ENCODE measurements around the gene CAMK1D. TPM values are rescaled to one million over a fixed set of nuclear protein-coding genes. Genes with fewer than 3 reads are reported as not detected.

Gene CAMK1D
- total RNA-seq, 3 donors from 2014 or later = 4.4 to 17.3 (median 5.2) TPM

DNA sequence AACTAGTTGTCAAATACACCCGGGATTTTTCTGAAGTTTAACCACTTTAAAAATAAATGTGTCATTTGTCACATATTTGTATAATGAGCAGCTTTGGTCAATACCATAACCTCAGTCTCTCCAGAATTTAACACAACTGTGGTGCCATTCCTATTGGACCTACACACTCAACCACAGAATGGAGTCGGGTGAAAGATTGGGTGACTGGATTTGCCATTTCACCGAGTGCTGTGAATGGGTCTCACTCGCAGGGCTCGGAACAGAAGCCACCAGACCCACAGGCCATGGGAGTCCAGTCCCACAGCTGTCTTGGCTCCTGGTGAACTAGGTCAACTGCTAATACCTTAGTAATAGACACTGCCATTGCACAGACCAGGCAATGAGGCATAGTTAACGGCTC is 353.8 kb downstream of the CAMK1D start:
- Histone ChIP-seq H3K27ac (no peak overlapping the region), H3K36me3 (no peaks in the 10 kb centered on the region), H3K4me3 (no peak overlapping the region), H3K4me1 (no peaks in the 10 kb centered on the region), H3K27me3 (no peaks in the 10 kb centered on the region), H3K9me3 (no peaks in the 10 kb centered on the region)
- intact Hi-C loops (cut with DNase I; ENCODE audit: low total_unique reads) = no loop called here
- TF ChIP-seq POLR2A (IDR thresholded peaks at IDR 0.05) (no peak), POLR2AphosphoS5 (IDR thresholded peaks at IDR 0.05) (no peak)
- TF ChIP-seq, protein P1, sequence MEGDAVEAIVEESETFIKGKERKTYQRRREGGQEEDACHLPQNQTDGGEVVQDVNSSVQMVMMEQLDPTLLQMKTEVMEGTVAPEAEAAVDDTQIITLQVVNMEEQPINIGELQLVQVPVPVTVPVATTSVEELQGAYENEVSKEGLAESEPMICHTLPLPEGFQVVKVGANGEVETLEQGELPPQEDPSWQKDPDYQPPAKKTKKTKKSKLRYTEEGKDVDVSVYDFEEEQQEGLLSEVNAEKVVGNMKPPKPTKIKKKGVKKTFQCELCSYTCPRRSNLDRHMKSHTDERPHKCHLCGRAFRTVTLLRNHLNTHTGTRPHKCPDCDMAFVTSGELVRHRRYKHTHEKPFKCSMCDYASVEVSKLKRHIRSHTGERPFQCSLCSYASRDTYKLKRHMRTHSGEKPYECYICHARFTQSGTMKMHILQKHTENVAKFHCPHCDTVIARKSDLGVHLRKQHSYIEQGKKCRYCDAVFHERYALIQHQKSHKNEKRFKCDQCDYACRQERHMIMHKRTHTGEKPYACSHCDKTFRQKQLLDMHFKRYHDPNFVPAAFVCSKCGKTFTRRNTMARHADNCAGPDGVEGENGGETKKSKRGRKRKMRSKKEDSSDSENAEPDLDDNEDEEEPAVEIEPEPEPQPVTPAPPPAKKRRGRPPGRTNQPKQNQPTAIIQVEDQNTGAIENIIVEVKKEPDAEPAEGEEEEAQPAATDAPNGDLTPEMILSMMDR (IDR thresholded peaks at IDR 0.05) = no peak
- DNase-seq (ENCODE audit: low spot score in 2 of 2) = no peak

DNA sequence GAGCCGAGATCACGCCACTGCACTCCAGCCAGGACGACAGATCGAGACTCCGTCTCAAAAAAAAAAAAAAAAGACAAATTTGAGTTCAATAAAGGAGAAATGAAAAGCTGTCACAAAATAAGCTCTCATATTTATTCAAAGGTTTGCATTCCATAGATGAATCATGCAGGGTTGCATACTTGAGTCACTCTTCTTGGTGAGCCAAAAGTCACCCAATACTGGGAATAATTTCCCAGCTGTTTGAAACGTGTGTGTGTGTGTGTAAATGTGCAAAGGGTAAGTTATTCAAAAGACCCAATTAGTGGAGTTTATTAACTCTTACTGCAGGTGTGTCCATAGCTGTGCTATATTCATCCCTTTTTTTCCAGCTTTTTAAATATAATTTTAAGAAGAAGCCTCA is 354.5 kb downstream of the CAMK1D start:
- DNase-seq (ENCODE audit: low spot score in 2 of 2) = no peak
- no peaks in the 10 kb centered on the region for H3K9me3 ChIP-seq
- no peak overlapping the region for H3K27ac ChIP-seq
- no peaks in the 10 kb centered on the region for H3K36me3 ChIP-seq
- H3K4me1 ChIP-seq = no peaks in the 10 kb centered on the region
- no peak for TF ChIP-seq POLR2A (IDR thresholded peaks at IDR 0.05)
- intact Hi-C loops (cut with DNase I; ENCODE audit: low total_unique reads) = no loop called here
- no peaks in the 10 kb centered on the region for H3K27me3 ChIP-seq
- no peak overlapping the region for H3K4me3 ChIP-seq

DNA sequence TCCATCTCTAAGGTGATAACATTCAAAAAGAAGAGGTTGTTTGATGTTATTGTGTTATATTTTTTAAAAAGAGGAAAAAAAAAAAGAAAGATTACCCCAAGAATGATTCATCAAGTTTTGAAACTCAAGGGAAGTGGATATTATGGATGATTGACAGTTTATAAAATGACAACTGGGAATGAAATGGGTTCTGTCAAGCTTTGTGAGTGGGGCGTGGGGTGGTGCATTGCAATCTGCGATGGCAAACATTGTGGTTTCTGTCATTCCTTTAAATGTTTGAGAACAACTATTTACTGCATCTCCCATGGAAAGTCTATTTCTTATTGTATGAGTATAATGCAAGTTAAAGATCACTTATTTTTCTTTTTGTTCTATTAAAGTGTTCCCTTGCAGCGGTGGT is 355.1 kb downstream of the CAMK1D start:
- TF ChIP-seq, protein P1 (IDR thresholded peaks at IDR 0.05) = no peak
- no peak for TF ChIP-seq POLR2AphosphoS5 (IDR thresholded peaks at IDR 0.05)
- Histone ChIP-seq H3K4me3 (no peak overlapping the region), H3K27me3 (no peaks in the 10 kb centered on the region), H3K36me3 (no peaks in the 10 kb centered on the region), H3K9me3 (no peaks in the 10 kb centered on the region), H3K4me1 (no peaks in the 10 kb centered on the region), H3K27ac (no peak overlapping the region)
- no peak for DNase-seq (ENCODE audit: low spot score in 2 of 2)
- intact Hi-C loops (cut with DNase I; ENCODE audit: low total_unique reads) = no loop called here

- Histone ChIP-seq H3K27ac (no peak overlapping the region), H3K4me1 (no peaks in the 10 kb centered on the region), H3K4me3 (no peak overlapping the region), H3K36me3 (no peaks in the 10 kb centered on the region), H3K9me3 (no peaks in the 10 kb centered on the region), H3K27me3 (no peaks in the 10 kb centered on the region)
- no peak for DNase-seq (ENCODE audit: low spot score in 2 of 2)
- intact Hi-C loops (cut with DNase I; ENCODE audit: low total_unique reads) = no loop called here
- TF ChIP-seq, protein P1 (IDR thresholded peaks at IDR 0.05) = no peak
- no peak for TF ChIP-seq POLR2A (IDR thresholded peaks at IDR 0.05)
- TF ChIP-seq POLR2AphosphoS5 (IDR thresholded peaks at IDR 0.05) = no peak
Measured at GRCh38 chr10:12705943-12706342, 356.6 kb downstream of the CAMK1D start.

DNA sequence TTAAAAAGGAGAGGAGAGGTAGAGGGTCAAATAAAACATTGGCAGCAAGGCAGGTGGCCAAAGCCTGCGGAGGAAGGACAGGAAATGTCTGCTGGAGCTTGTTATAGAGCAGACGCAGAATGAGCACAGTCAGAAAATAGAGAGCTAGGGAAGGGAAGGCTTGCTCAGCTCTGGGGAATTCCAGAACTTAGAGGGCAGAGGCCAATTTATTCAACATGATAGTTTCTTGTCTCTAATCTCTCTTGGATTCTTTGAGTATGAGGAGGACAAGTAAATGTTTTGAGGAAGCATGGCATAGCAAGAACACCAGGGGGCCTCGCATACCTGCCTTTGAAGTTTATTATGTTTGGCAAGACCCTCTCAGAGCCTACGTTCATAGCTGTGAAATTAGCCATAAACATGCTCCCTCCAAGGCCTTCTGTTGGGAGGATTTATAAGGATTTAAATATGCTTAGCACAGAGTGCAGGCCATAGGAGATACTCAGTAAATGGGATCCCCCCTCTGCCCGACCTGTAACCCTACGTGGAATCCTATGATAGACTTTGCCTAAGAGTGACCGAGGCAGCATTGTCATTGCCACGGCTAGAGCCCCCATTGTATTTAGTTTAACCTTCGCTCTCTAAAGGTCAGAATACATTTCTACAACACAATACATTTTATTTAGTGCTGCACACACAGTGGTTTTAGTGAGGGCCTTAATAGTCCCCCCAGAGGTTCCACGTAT is 358.3 kb downstream of the CAMK1D start:
- TF ChIP-seq POLR2A (IDR thresholded peaks at IDR 0.05) = no peak
- TF ChIP-seq, protein P1 (IDR thresholded peaks at IDR 0.05) = peak in 2 of 3 donors; percentile 25 to 40
- TF ChIP-seq POLR2AphosphoS5 (IDR thresholded peaks at IDR 0.05) = no peak
- intact Hi-C loops (cut with DNase I; ENCODE audit: low total_unique reads) = no loop called here
- Histone ChIP-seq H3K4me1 (no peaks in the 10 kb centered on the region), H3K27ac (peak overlapping the region; percentile 26 to 78), H3K9me3 (no peaks in the 10 kb centered on the region), H3K27me3 (no peaks in the 10 kb centered on the region), H3K36me3 (no peaks in the 10 kb centered on the region), H3K4me3 (no peak overlapping the region)
- no peak for DNase-seq (ENCODE audit: low spot score in 2 of 2)

Data from breast epithelium (tissue), 4 donors.